Esophagus squamous epithelium (tissue), 5 donors: ENCODE results near the gene RBMS3. TPM values are rescaled to one million over a fixed set of nuclear protein-coding genes. Genes with fewer than 3 reads are reported as not detected.
A peak's percentile ranks its signal among the peaks of the same experiment; 100 is the strongest.

Experiments used
- DNase-seq: peaks from one replicate; lab custom pipeline; 2025; lab: John Stamatoyannopoulos, UW
- H3K27ac ChIP-seq, 4 donors: fragments of 200-600 bp; sonication (generic); one replicate each; pipeline ENCODE4 v1.5.1; 2016 to 2019; ENCODE audit warnings: mild to moderate bottlenecking in 1 of 4
- H3K27me3 ChIP-seq, 4 donors: fragments of 200-600 bp; sonication (generic); 1 replicate in 3 of 4; 2 replicates in 1 of 4; pipeline versions ENCODE4 v1.5.1 to v1.6.0; 2017 to 2021; ENCODE audit warnings: antibody characterized with exemption in 1 of 4
- H3K36me3 ChIP-seq, 3 donors: fragments of 200-600 bp; sonication (generic); one replicate each; pipeline ENCODE4 v1.5.1; 2016 to 2019
- H3K4me1 ChIP-seq, 3 donors: fragments of 200-600 bp; sonication (generic); one replicate each; pipeline ENCODE4 v1.5.1; 2017 to 2019
- H3K4me3 ChIP-seq, 4 donors: fragments of 200-600 bp; sonication (generic); 1 replicate in 3 of 4; 2 replicates in 1 of 4; pipeline ENCODE4 v1.5.1; 2016 to 2019; ENCODE audit warnings: mild to moderate bottlenecking in 2 of 4, moderate library complexity in 1 of 4
- H3K9me3 ChIP-seq, 3 donors: fragments of 200-600 bp; sonication (generic); one replicate each; pipeline ENCODE4 v1.5.1; 2016 to 2019
- CTCF ChIP-seq, 6 experiments: fragments of 450-650 bp in 4 of 6; fragments of 200-600 bp in 2 of 6; sonication (generic) in 2 of 6; IDR thresholded peaks; one replicate each; pipeline ENCODE4 v1.5.1; 2016 to 2019; ENCODE audit warnings: antibody characterized with exemption in 6 of 6, mild to moderate bottlenecking in 4 of 6, moderate library complexity in 4 of 6
- POLR2A ChIP-seq, 4 donors: fragments of 450-650 bp; IDR thresholded peaks; one replicate each; pipeline ENCODE4 v1.6.1; 2017; ENCODE audit warnings: antibody characterized with exemption in 4 of 4, mild to moderate bottlenecking in 4 of 4, moderate library complexity in 3 of 4
- WGBS, 2 donors: methylation state at CpG; one replicate each; pipeline ENCODE4 v1.1.5; 2018; 5-methylcytosine and 5-hydroxymethylcytosine counted together
- intact Hi-C: fragments of 100-400 bp; cut with DNase I; formaldehyde crosslinking; loops from one replicate; pipeline ENCODE4 v1.15.0; 2022
- total RNA-seq, 4 donors: library from RNA; depleted of rRNA; stranded (reverse); fragments of >200 nt; gene quantifications; one replicate each; pipeline ENCODE4 v1.1.0, GENCODE V29; 2016
- donor health status: DM: yes; HTN: yes; CAD: no.

The RBMS3 gene
- total RNA-seq, 4 donors from 2014 or later = 0.57 to 35.7 (median 6.1) TPM

GRCh38 chr3:29977360-29977759 lies 696.5 kb downstream of the RBMS3 start:
- WGBS, 2 donors = 48% methylated on average over 2 of the region's 2 CpGs

GRCh38 chr3:29978036-29978435 lies 697.2 kb downstream of the RBMS3 start:
- Histone ChIP-seq H3K4me1 (peaks cover 0 to 22% (median 0%) of the 10 kb centered on the region in 3 donors), H3K27ac (peak overlapping the region in 1 of 4 donors; percentile 19), H3K4me3 (no peak overlapping the region), H3K9me3 (no peaks in the 10 kb centered on the region), H3K36me3 (no peaks in the 10 kb centered on the region), H3K27me3 (no peaks in the 10 kb centered on the region)
- no peak for TF ChIP-seq CTCF (IDR thresholded peaks at IDR 0.05)
- TF ChIP-seq POLR2A (IDR thresholded peaks at IDR 0.05) = no peak
- no peak for DNase-seq
- intact Hi-C loops = no loop called here

More at GRCh38 chr3:29977360-29977759, 696.5 kb downstream of the RBMS3 start:
- peak overlapping the region in 1 of 4 donors; percentile 19 for H3K27ac ChIP-seq
- DNase-seq = no peak
- intact Hi-C loops = no loop called here
- H3K9me3 ChIP-seq = no peaks in the 10 kb centered on the region
- H3K36me3 ChIP-seq = no peaks in the 10 kb centered on the region
- TF ChIP-seq POLR2A (IDR thresholded peaks at IDR 0.05) (no peak), CTCF (IDR thresholded peaks at IDR 0.05) (no peak)
- H3K4me3 ChIP-seq = no peak overlapping the region
- no peaks in the 10 kb centered on the region for H3K27me3 ChIP-seq
- H3K4me1 ChIP-seq = peaks cover 0 to 26% (median 0%) of the 10 kb centered on the region in 3 donors

- Histone ChIP-seq H3K4me1 (no peaks in the 10 kb centered on the region), H3K27me3 (no peaks in the 10 kb centered on the region), H3K27ac (no peak overlapping the region), H3K9me3 (no peaks in the 10 kb centered on the region), H3K36me3 (peaks cover 0 to 3% (median 0%) of the 10 kb centered on the region in 3 donors), H3K4me3 (no peak overlapping the region)
- TF ChIP-seq POLR2A (IDR thresholded peaks at IDR 0.05) (no peak), CTCF (IDR thresholded peaks at IDR 0.05) (no peak)
- no peak for DNase-seq
- intact Hi-C loops = no loop called here
Observed at GRCh38 chr3:29991198-29991597, 710.3 kb downstream of the RBMS3 start.

- H3K27ac ChIP-seq = no peak overlapping the region
- DNase-seq = no peak
- 57 to 64% methylated on average over 1 of the region's 1 CpG for WGBS, 2 donors
- no peak overlapping the region for H3K4me3 ChIP-seq
- H3K4me1 ChIP-seq = peaks cover 0 to 4% (median 0%) of the 10 kb centered on the region in 3 donors
- no peaks in the 10 kb centered on the region for H3K36me3 ChIP-seq
- H3K27me3 ChIP-seq = no peaks in the 10 kb centered on the region
- no peaks in the 10 kb centered on the region for H3K9me3 ChIP-seq
- no peak for TF ChIP-seq POLR2A (IDR thresholded peaks at IDR 0.05)
- no peak for TF ChIP-seq CTCF (IDR thresholded peaks at IDR 0.05)
- intact Hi-C loops = no loop called here
Observed at GRCh38 chr3:30002797-30003196, 721.9 kb downstream of the RBMS3 start.

- intact Hi-C loops = no loop called here
- WGBS, 2 donors = 19 to 59% methylated on average over 1 of the region's 1 CpG
- Histone ChIP-seq H3K36me3 (no peaks in the 10 kb centered on the region), H3K27me3 (no peaks in the 10 kb centered on the region), H3K27ac (no peak overlapping the region), H3K9me3 (no peaks in the 10 kb centered on the region), H3K4me1 (peaks cover 0 to 4% (median 0%) of the 10 kb centered on the region in 3 donors), H3K4me3 (no peak overlapping the region)
- DNase-seq = no peak
- no peak for TF ChIP-seq CTCF (IDR thresholded peaks at IDR 0.05)
- TF ChIP-seq POLR2A (IDR thresholded peaks at IDR 0.05) = no peak
Observed at GRCh38 chr3:30003741-30004140, 722.9 kb downstream of the RBMS3 start.
